H1 (cell line): ENCODE measurements around the gene NEURL1B. TPM values are rescaled to one million over a fixed set of nuclear protein-coding genes. Genes with fewer than 3 reads are reported as not detected.

Experiments used
- KDM4A ChIP-seq: IDR thresholded peaks from one replicate; pipeline ENCODE4 v1.7.1; 2012; ENCODE audit warnings: low read depth, mild to moderate bottlenecking, moderate library complexity, low read length, inconsistent platforms; ENCODE audit not compliant: severe bottlenecking
- polyA plus RNA-seq, 7 experiments: library from polyadenylated mRNA; depleted of rRNA in 3 of 7; stranded (reverse) in 5 of 7; unstranded in 2 of 7; fragments of >200 nt in 5 of 7; fragments of 200-250 nt in 2 of 7; gene quantifications; 1 replicate in 5 of 7; 2 replicates in 1 of 7; 4 replicates in 1 of 7; pipeline versions ENCODE4 v1.2.1 to v1.2.3, GENCODE V29; 2011 to 2013; ENCODE audit warnings: missing spikeins in 2 of 7, mixed read lengths in 2 of 7
- total RNA-seq: library from RNA; stranded (reverse); fragmentation: NEBNext Ultra II Directional; extraction: Animal tissue kit (Norgen Biotek cat#: 25700); gene quantifications from 2 replicates; pipeline ENCODE4 v1.2.1, GENCODE V29; 2021

The NEURL1B gene
- total and polyA plus RNA-seq, 2 of the 8 experiments (the other 6 are each of a cell fraction or from before 2014, with no cell fraction given): 3.3 to 6.1 TPM

DNA sequence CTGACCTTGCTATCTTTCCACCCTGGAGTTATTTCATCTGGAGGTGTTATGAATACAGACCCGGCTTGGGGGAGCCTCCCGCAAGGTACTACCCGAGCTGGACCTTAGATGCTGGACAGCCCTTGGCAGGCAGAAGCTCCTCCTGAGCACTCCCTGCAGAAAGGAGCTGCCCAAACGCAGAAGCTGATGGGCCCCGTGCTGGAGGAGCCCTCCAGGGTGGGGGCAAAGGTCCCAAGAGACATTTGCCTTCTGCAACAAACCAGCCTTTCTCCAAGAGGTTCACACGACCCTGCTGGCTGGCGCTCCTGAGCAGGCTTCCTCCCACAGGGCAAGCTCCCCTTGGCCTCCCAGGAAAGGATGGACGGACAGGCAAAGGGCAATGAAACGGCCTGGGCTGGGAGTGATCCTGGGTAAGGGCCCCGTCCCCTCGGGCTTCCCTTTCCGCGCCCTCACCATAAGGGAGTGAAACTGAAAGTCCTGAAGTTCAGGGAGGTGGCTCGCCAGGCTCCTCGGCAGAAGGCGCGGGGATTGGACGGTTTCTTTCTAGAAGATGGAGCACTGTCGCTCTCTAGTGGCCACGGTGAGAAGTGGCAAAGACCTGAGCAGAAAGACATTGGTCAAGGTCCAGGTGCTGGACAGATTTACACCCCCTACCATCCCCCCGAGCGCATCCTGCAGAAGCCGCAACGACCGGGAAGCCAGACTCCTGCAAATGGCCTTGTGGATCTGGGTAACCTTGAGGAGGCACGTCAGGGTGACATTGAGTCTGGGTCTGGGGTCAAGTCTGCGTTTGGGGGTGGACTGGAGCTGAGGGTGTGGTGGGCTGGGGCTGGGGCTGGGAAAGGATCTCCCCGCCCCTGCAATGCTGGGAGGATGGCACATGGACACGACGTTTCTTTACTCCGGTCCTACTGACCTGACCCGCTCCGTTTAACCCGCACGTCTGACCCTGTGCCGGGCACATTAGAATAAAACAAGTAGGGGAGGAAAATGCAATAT lies 56.4 kb downstream of the NEURL1B start (continued):
- peak; percentile 60 for TF ChIP-seq KDM4A
- TF ChIP-seq, all 59 proteins: peak for 9
